GM12878 (cell line): ENCODE data around the gene PPEF1. TPM values are rescaled to one million over a fixed set of nuclear protein-coding genes. Genes with fewer than 3 reads are reported as not detected.

Source experiments
- CBX3 ChIP-seq: fragments of 200-600 bp; sonication (generic); IDR thresholded peaks from 2 replicates; pipeline ENCODE4 v1.6.1; 2016; ENCODE audit warnings: low read depth, borderline replicate concordance
- STAT3 ChIP-seq: IDR thresholded peaks from 2 replicates; pipeline ENCODE4 v1.6.1; 2011; ENCODE audit warnings: low read depth, low read length, improper control_type of control experiment
- SUPT20H ChIP-seq: IDR thresholded peaks from 2 replicates; pipeline ENCODE4 v1.6.1; 2011; ENCODE audit warnings: low read depth, mild to moderate bottlenecking, low read length, moderate library complexity, borderline replicate concordance; ENCODE audit not compliant: control insufficient read depth
- YBX1 ChIP-seq: fragments of 450-650 bp; IDR thresholded peaks from 2 replicates; pipeline ENCODE4 v1.6.1; 2016; ENCODE audit warnings: antibody characterized with exemption
- ZSCAN29 ChIP-seq: fragments of 450-650 bp; IDR thresholded peaks from 2 replicates; pipeline ENCODE4 v1.6.1; 2017; ENCODE audit warnings: mild to moderate bottlenecking, moderate library complexity
- polyA plus RNA-seq, 11 experiments: library from polyadenylated mRNA; depleted of rRNA in 4 of 11; unstranded in 6 of 11; stranded (reverse) in 5 of 11; fragments of >200 nt; fragmentation: Nextera tagmentation in 4 of 11; fragmentation: Illumina TruSeq in 1 of 11; extraction: Ambion mirVana in 4 of 11; extraction: Trizol in 1 of 11; gene quantifications; 1 replicate in 1 of 11; 2 replicates in 10 of 11; pipeline versions ENCODE4 v1.2.1 to v1.2.3, GENCODE V29; 2011 to 2016; ENCODE audit warnings: inconsistent platforms in 2 of 11, missing spikeins in 2 of 11, low read depth in 1 of 11
- total RNA-seq, 4 experiments: library from RNA; depleted of rRNA in 3 of 4; stranded (reverse); fragments of >200 nt in 3 of 4; fragmentation: Illumina TruSeq in 1 of 4; extraction: Trizol in 1 of 4; gene quantifications; 2 replicates each; pipeline versions ENCODE4 v1.2.1 to v1.2.3, GENCODE V29; 2013 to 2021
- TF ChIP-seq, protein P1 (sequence below): IDR thresholded peaks from 2 replicates; pipeline ENCODE4 v1.6.1; 2011; ENCODE audit warnings: borderline replicate concordance, low read depth, mild to moderate bottlenecking, moderate library complexity, mixed read lengths, low read length; ENCODE audit not compliant: insufficient read depth; ENCODE audit errors: extremely low read length
- TF ChIP-seq, protein P2 (sequence below): fragments of 450-650 bp; IDR thresholded peaks from 2 replicates; pipeline ENCODE4 v1.6.1; 2017; ENCODE audit warnings: mild to moderate bottlenecking, moderate library complexity
- TF ChIP-seq, protein P3 (sequence below): fragments of 450-650 bp; IDR thresholded peaks from 2 replicates; pipeline ENCODE4 v1.6.1; 2017; ENCODE audit warnings: low read depth, mild to moderate bottlenecking, moderate library complexity

PPEF1 gene
- total and polyA plus RNA-seq, 10 of the 15 experiments (the other 5 are each of a cell fraction or from before 2014, with no cell fraction given) = 0.24 to 2.2 (median 0.50) TPM

DNA sequence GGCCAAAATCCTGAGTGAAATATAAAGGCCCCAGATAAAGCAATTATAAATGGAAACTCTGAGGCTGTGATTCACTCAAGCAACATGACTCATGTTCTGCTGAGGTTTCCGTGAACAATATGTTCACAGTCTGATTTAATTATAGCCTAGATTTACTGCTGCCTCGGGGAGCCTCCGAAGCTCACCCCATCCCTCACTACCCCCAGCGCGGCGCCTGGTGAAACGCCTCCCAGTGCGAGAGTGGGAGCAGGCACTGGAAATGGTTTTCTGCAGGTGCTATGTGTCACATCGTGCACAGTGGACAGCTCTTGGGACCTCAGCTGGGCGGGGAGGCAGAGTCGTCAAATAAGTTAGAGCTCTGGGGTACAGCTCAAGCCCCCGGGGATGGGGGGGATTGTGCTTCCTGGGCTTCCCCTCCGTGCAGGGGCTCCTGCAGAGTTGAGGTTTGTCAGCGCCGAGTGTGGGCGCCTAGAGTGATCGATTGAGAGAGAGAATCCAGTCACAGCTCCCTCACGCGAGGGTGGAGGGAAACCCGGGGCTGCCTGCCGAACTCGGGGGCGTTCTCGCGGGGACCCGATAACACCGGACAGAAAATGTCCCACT, 165.8 kb downstream of the PPEF1 start (continued):
- TF ChIP-seq, protein P1, sequence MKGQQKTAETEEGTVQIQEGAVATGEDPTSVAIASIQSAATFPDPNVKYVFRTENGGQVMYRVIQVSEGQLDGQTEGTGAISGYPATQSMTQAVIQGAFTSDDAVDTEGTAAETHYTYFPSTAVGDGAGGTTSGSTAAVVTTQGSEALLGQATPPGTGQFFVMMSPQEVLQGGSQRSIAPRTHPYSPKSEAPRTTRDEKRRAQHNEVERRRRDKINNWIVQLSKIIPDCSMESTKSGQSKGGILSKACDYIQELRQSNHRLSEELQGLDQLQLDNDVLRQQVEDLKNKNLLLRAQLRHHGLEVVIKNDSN = no peak
- TF ChIP-seq CBX3 (no peak), YBX1 (no peak), ZSCAN29 (no peak), STAT3 (no peak), SUPT20H (no peak)
- TF ChIP-seq, protein P2, sequence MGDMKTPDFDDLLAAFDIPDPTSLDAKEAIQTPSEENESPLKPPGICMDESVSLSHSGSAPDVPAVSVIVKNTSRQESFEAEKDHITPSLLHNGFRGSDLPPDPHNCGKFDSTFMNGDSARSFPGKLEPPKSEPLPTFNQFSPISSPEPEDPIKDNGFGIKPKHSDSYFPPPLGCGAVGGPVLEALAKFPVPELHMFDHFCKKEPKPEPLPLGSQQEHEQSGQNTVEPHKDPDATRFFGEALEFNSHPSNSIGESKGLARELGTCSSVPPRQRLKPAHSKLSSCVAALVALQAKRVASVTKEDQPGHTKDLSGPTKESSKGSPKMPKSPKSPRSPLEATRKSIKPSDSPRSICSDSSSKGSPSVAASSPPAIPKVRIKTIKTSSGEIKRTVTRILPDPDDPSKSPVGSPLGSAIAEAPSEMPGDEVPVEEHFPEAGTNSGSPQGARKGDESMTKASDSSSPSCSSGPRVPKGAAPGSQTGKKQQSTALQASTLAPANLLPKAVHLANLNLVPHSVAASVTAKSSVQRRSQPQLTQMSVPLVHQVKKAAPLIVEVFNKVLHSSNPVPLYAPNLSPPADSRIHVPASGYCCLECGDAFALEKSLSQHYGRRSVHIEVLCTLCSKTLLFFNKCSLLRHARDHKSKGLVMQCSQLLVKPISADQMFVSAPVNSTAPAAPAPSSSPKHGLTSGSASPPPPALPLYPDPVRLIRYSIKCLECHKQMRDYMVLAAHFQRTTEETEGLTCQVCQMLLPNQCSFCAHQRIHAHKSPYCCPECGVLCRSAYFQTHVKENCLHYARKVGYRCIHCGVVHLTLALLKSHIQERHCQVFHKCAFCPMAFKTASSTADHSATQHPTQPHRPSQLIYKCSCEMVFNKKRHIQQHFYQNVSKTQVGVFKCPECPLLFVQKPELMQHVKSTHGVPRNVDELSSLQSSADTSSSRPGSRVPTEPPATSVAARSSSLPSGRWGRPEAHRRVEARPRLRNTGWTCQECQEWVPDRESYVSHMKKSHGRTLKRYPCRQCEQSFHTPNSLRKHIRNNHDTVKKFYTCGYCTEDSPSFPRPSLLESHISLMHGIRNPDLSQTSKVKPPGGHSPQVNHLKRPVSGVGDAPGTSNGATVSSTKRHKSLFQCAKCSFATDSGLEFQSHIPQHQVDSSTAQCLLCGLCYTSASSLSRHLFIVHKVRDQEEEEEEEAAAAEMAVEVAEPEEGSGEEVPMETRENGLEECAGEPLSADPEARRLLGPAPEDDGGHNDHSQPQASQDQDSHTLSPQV = no peak
- TF ChIP-seq, protein P3, sequence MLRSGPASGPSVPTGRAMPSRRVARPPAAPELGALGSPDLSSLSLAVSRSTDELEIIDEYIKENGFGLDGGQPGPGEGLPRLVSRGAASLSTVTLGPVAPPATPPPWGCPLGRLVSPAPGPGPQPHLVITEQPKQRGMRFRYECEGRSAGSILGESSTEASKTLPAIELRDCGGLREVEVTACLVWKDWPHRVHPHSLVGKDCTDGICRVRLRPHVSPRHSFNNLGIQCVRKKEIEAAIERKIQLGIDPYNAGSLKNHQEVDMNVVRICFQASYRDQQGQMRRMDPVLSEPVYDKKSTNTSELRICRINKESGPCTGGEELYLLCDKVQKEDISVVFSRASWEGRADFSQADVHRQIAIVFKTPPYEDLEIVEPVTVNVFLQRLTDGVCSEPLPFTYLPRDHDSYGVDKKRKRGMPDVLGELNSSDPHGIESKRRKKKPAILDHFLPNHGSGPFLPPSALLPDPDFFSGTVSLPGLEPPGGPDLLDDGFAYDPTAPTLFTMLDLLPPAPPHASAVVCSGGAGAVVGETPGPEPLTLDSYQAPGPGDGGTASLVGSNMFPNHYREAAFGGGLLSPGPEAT = no peak
